Upper lobe of left lung (tissue), 6 donors: ENCODE data around the gene EXOSC5. TPM values are rescaled to one million over a fixed set of nuclear protein-coding genes. Genes with fewer than 3 reads are reported as not detected.
A peak's percentile ranks its signal among the peaks of the same experiment; 100 is the strongest.

Source experiments
- ATAC-seq, 2 donors: fragments of 200-7000 bp; cut with Tn5 transposase; one replicate each; pipeline ENCODE4 v1.9.1; 2022; ENCODE audit warnings: mild to moderate bottlenecking in 2 of 2, moderate library complexity in 2 of 2; ENCODE audit not compliant: low FRiP score in 2 of 2
- DNase-seq, 2 donors: peaks; one replicate each; pipeline ENCODE4 v3.0.0-alpha.2; 2019 to 2020
- H3K27ac ChIP-seq, 4 donors: fragments of 200-600 bp; sonication (generic); one replicate each; pipeline ENCODE4 v1.5.1; 2016 to 2019
- H3K27me3 ChIP-seq, 4 donors: fragments of 200-600 bp; sonication (generic); one replicate each; pipeline ENCODE4 v1.5.1; 2017 to 2019
- H3K36me3 ChIP-seq, 4 donors: fragments of 200-600 bp; sonication (generic); one replicate each; pipeline ENCODE4 v1.5.1; 2016 to 2019
- H3K4me1 ChIP-seq, 4 donors: fragments of 200-600 bp; sonication (generic); one replicate each; pipeline ENCODE4 v1.5.1; 2018 to 2019
- H3K4me3 ChIP-seq, 4 donors: fragments of 200-600 bp; sonication (generic); one replicate each; pipeline ENCODE4 v1.5.1; 2017 to 2019; ENCODE audit warnings: mild to moderate bottlenecking in 2 of 4, moderate library complexity in 1 of 4
- H3K9me3 ChIP-seq, 4 donors: fragments of 200-600 bp; sonication (generic); one replicate each; pipeline ENCODE4 v1.5.1; 2018 to 2019
- EP300 ChIP-seq, 4 donors: sonication (generic); formaldehyde crosslinking; IDR thresholded peaks; one replicate each; pipeline ENCODE4 v1.5.1; 2017; ENCODE audit warnings: antibody characterized with exemption in 4 of 4, control low read depth in 2 of 4
- POLR2A ChIP-seq, 4 donors: fragments of 450-650 bp; IDR thresholded peaks; one replicate each; pipeline ENCODE4 v1.5.1; 2016 to 2017; ENCODE audit warnings: antibody characterized with exemption in 4 of 4, mild to moderate bottlenecking in 2 of 4
- POLR2AphosphoS5 ChIP-seq, 2 donors: sonication (generic); formaldehyde crosslinking; IDR thresholded peaks; one replicate each; pipeline ENCODE4 v1.5.1; 2017; ENCODE audit warnings: antibody characterized with exemption in 2 of 2
- WGBS, 2 donors: methylation state at CpG; one replicate each; pipeline ENCODE4 v1.1.5; 2017 to 2018; 5-methylcytosine and 5-hydroxymethylcytosine counted together
- total RNA-seq, 6 donors: library from RNA; depleted of rRNA in 4 of 6; stranded (reverse); fragments of >200 nt in 4 of 6; gene quantifications; one replicate each; pipeline versions ENCODE4 v1.1.0 to v1.2.1, GENCODE V29; 2016 to 2021
- TF ChIP-seq, protein P1 (sequence below), 6 experiments: fragments of 450-650 bp in 4 of 6; fragments of 200-600 bp in 2 of 6; sonication (generic) in 2 of 6; IDR thresholded peaks; one replicate each; pipeline ENCODE4 v1.5.1; 2016 to 2019; ENCODE audit warnings: antibody characterized with exemption in 6 of 6
- donor health status: DM: no; HTN: no; CAD: no; lungs with moderate emphysema.
- donor health status: DM: no; HTN: yes; CAD: no; lungs with severe emphysema.

The EXOSC5 gene
- total RNA-seq, 6 donors from 2014 or later = 0.89 to 18.4 (median 16.0) TPM

GRCh38 chr19:41359741-41360140 lies 37.4 kb downstream of the EXOSC5 start:
- no peak for ATAC-seq
- peaks cover 32 to 52% (median 41%) of the 10 kb centered on the region in 4 donors for H3K4me1 ChIP-seq
- WGBS, 2 donors = 96 to 100% methylated on average over 1 of the region's 1 CpG

GRCh38 chr19:41357746-41358145 lies 39.4 kb downstream of the EXOSC5 start:
- H3K27me3 ChIP-seq = no peaks in the 10 kb centered on the region
- TF ChIP-seq POLR2A (IDR thresholded peaks at IDR 0.05) (no peak), EP300 (IDR thresholded peaks at IDR 0.05) (no peak), POLR2AphosphoS5 (IDR thresholded peaks at IDR 0.05) (no peak)
- TF ChIP-seq, protein P1, sequence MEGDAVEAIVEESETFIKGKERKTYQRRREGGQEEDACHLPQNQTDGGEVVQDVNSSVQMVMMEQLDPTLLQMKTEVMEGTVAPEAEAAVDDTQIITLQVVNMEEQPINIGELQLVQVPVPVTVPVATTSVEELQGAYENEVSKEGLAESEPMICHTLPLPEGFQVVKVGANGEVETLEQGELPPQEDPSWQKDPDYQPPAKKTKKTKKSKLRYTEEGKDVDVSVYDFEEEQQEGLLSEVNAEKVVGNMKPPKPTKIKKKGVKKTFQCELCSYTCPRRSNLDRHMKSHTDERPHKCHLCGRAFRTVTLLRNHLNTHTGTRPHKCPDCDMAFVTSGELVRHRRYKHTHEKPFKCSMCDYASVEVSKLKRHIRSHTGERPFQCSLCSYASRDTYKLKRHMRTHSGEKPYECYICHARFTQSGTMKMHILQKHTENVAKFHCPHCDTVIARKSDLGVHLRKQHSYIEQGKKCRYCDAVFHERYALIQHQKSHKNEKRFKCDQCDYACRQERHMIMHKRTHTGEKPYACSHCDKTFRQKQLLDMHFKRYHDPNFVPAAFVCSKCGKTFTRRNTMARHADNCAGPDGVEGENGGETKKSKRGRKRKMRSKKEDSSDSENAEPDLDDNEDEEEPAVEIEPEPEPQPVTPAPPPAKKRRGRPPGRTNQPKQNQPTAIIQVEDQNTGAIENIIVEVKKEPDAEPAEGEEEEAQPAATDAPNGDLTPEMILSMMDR (IDR thresholded peaks at IDR 0.05) = no peak
- DNase-seq = peak in 1 of 2 donors; percentile 38
- H3K36me3 ChIP-seq = no peaks in the 10 kb centered on the region
- WGBS, 2 donors = 92% methylated on average over 7 to 13 of the region's 13 CpGs
- H3K4me3 ChIP-seq = no peak overlapping the region
- H3K4me1 ChIP-seq = peaks cover 30 to 56% (median 39%) of the 10 kb centered on the region in 4 donors
- no peak for ATAC-seq
- H3K27ac ChIP-seq = peak overlapping the region in 2 of 4 donors; percentile 32 to 95
- H3K9me3 ChIP-seq = no peaks in the 10 kb centered on the region

More at GRCh38 chr19:41359741-41360140, 37.4 kb downstream of the EXOSC5 start:
- TF ChIP-seq POLR2A (IDR thresholded peaks at IDR 0.05) (no peak), EP300 (IDR thresholded peaks at IDR 0.05) (no peak), POLR2AphosphoS5 (IDR thresholded peaks at IDR 0.05) (no peak)
- TF ChIP-seq, protein P1 (IDR thresholded peaks at IDR 0.05) = no peak
- no peak overlapping the region for H3K27ac ChIP-seq
- no peaks in the 10 kb centered on the region for H3K27me3 ChIP-seq
- no peak for DNase-seq
- no peaks in the 10 kb centered on the region for H3K36me3 ChIP-seq
- no peaks in the 10 kb centered on the region for H3K9me3 ChIP-seq
- no peak overlapping the region for H3K4me3 ChIP-seq

DNA sequence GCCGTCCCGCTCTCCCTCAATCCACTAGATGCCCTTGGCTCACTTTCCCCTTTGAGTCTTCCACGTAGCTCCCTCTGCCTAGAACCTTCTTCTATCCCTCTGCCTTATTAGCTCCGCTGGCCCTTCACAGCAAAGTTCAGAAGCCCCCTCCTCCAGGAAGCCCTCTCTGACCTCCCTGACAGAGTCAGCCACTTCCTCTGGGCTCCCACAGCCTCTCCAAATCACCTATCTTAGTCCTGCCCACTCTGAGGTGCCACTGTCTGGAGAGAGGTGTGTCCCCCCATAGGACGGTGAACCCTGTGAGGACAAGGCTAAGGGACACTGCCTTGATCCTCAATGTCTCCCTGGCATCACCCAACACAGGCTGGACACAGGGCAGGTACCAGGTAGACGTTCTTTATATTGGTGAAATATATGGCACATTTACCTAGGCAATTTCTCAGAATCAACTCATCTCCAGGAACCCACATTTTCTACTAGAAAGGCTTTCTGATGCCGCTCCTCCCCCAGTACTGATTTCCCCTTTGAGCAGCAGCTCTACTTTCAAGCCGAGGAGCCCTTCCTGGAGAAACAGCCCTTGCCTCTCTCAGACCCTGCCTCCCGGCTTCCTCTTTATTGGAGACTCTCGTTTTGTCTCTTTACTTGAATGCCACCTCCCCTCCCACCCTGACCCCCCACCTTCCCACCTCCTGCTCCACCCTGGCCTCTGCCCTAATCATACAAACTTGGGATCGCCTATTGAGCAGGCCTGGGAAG lies 40.0 kb downstream of the EXOSC5 start:
- Histone ChIP-seq H3K27me3 (no peaks in the 10 kb centered on the region), H3K27ac (peak overlapping the region in 3 of 4 donors; percentile 32 to 95 (median 89)), H3K9me3 (no peaks in the 10 kb centered on the region), H3K4me1 (peaks cover 29 to 59% (median 37%) of the 10 kb centered on the region in 4 donors), H3K4me3 (no peak overlapping the region), H3K36me3 (no peaks in the 10 kb centered on the region)
- WGBS, 2 donors = 78 to 87% methylated on average over 11 of the region's 11 CpGs
- DNase-seq (peak in 1 of 2 donors; percentile 52), ATAC-seq (no peak)
- TF ChIP-seq POLR2A (IDR thresholded peaks at IDR 0.05) (no peak), EP300 (IDR thresholded peaks at IDR 0.05) (no peak), POLR2AphosphoS5 (IDR thresholded peaks at IDR 0.05) (no peak)
- TF ChIP-seq, protein P1 (IDR thresholded peaks at IDR 0.05) = no peak

GRCh38 chr19:41355802-41356201 lies 41.4 kb downstream of the EXOSC5 start:
- ATAC-seq (no peak), DNase-seq (no peak)
- Histone ChIP-seq H3K4me1 (peaks cover 29 to 72% (median 46%) of the 10 kb centered on the region in 4 donors), H3K9me3 (no peaks in the 10 kb centered on the region), H3K27ac (peak overlapping the region; percentile 34 to 95 (median 89)), H3K36me3 (no peaks in the 10 kb centered on the region), H3K4me3 (no peak overlapping the region), H3K27me3 (no peaks in the 10 kb centered on the region)
- TF ChIP-seq EP300 (IDR thresholded peaks at IDR 0.05) (no peak), POLR2AphosphoS5 (IDR thresholded peaks at IDR 0.05) (peak in 1 of 2 donors; percentile 31)
- 43 to 78% methylated on average over 3 of the region's 3 CpGs for WGBS, 2 donors

GRCh38 chr19:41355035-41355434 lies 42.1 kb downstream of the EXOSC5 start:
- no peak overlapping the region for H3K4me3 ChIP-seq
- peak overlapping the region in 3 of 4 donors; percentile 89 to 95 (median 89) for H3K27ac ChIP-seq
- no peaks in the 10 kb centered on the region for H3K27me3 ChIP-seq
- H3K4me1 ChIP-seq = peaks cover 33 to 80% (median 53%) of the 10 kb centered on the region in 4 donors
- TF ChIP-seq POLR2AphosphoS5 (IDR thresholded peaks at IDR 0.05) (no peak), POLR2A (IDR thresholded peaks at IDR 0.05) (no peak), EP300 (IDR thresholded peaks at IDR 0.05) (no peak)
- TF ChIP-seq, protein P1 (IDR thresholded peaks at IDR 0.05) = no peak
- 95 to 100% methylated on average over 1 of the region's 1 CpG for WGBS, 2 donors
- ATAC-seq (no peak), DNase-seq (no peak)
- H3K36me3 ChIP-seq = no peaks in the 10 kb centered on the region
- H3K9me3 ChIP-seq = no peaks in the 10 kb centered on the region
